ENCODE measurements around the gene DNAJC11.

DNA sequence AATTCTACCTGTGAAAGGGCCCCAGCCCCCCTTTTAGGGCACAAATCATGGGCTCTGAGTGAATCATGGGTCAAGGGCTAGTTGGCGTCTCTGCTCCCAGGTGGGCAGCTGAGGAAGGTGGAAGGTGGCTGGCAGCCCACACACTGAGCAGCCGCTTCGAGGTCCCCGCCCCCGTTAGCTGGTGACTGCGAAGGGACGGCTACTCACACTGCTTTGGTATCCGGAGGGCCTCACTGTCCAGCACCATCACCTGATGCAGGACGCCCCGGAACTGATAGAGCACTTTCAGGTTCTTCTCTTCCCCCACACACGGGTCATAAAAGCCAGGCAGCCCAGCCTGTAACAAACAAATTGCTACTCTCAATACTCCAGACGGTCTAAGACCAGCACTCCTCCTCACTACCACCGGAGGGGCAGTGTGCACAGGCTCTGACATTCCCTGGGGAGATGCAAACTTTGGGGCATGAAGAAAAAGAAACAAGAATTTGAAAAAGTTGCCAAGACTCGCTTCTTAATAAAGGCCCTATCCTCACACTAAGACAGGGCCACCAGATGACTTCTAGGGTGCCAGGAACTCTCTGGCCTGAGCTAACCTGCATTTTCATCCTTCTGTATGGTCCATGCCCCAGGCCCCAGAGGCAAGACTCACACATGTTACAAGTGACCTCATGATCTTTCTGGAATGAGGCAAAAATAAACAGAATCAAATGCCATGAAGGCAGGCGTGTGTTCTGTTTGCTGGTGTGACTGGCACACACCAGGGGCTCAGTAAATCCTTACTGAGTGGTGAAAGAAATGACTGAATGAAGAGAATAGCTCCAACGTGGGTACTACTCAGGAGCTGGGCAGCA is 65.5 kb downstream of the DNAJC11 start:
- no peak for TF ChIP-seq CTCF (IDR thresholded peaks at IDR 0.05)
- TF ChIP-seq EP300 (IDR thresholded peaks at IDR 0.05) = no peak
